Transverse colon (tissue), 4 donors: ENCODE data around the gene APOC3.

Experiments used
- EP300 ChIP-seq: sonication (generic); formaldehyde crosslinking; IDR thresholded peaks from one replicate; pipeline ENCODE4 v1.6.1; 2017; ENCODE audit warnings: antibody characterized with exemption, low read depth
- POLR2A ChIP-seq: fragments of 450-650 bp; IDR thresholded peaks from one replicate; pipeline ENCODE4 v1.6.1; 2016; ENCODE audit warnings: antibody characterized with exemption, mild to moderate bottlenecking, moderate library complexity
- POLR2AphosphoS5 ChIP-seq, 3 donors: sonication (generic); formaldehyde crosslinking; IDR thresholded peaks; one replicate each; pipeline ENCODE4 v1.6.1; 2016; ENCODE audit warnings: antibody characterized with exemption in 3 of 3
- TF ChIP-seq, protein P1 (sequence below), 5 experiments: fragments of 200-600 bp in 3 of 5; fragments of 450-650 bp in 2 of 5; sonication (generic) in 3 of 5; IDR thresholded peaks; 1 replicate in 2 of 5; 2 replicates in 3 of 5; pipeline ENCODE4 v1.5.1; 2016 to 2017; ENCODE audit warnings: antibody characterized with exemption in 5 of 5, inconsistent platforms in 3 of 5, mild to moderate bottlenecking in 2 of 5, moderate library complexity in 1 of 5

DNA sequence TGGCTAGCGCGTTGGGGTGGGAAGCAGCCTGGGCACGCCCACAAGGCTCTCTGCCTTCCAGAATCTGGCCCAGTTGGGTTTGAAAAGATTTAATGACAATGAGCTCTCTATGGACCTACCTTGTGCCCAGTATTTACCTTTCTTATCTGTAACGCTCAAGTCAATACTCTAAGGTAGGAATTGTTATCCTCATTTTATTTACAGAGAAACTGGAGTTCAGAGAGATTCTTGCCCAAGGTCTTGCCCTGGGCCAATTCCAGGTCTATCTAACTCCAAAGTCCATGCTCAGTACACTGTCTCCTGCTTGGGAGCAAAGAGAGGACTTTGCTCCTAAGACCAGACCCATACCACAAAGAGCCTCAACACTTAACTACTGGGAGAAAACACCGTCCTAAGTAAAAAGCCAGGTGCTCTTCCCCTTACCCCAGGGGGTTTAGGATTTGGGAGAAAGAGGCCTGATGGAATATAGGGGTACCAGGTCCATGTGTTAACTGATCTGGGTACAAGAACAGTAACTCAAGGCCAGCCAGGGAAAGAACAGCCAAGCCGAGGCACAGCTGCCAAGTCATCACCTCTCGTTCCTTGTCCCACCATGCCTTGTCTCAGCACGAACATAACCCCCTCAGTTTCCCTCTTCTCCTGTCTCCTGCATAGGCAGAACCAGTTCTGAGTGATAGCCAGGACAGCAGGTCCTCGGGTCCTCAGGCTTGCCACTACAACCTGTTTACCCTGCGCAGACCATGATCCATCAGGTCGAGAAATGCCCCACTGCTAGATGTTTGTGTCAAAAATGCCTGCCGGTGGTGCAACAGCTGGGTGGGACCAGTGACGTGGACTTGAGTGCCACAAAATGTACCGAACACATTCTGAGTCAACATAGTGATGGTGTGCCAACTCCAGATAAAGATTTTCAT, 21.2 kb upstream of the APOC3 start:
- TF ChIP-seq POLR2A = no peak
- TF ChIP-seq, protein P1, sequence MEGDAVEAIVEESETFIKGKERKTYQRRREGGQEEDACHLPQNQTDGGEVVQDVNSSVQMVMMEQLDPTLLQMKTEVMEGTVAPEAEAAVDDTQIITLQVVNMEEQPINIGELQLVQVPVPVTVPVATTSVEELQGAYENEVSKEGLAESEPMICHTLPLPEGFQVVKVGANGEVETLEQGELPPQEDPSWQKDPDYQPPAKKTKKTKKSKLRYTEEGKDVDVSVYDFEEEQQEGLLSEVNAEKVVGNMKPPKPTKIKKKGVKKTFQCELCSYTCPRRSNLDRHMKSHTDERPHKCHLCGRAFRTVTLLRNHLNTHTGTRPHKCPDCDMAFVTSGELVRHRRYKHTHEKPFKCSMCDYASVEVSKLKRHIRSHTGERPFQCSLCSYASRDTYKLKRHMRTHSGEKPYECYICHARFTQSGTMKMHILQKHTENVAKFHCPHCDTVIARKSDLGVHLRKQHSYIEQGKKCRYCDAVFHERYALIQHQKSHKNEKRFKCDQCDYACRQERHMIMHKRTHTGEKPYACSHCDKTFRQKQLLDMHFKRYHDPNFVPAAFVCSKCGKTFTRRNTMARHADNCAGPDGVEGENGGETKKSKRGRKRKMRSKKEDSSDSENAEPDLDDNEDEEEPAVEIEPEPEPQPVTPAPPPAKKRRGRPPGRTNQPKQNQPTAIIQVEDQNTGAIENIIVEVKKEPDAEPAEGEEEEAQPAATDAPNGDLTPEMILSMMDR (IDR thresholded peaks at IDR 0.05) = no peak
- TF ChIP-seq POLR2AphosphoS5 (IDR thresholded peaks at IDR 0.05) = no peak
- TF ChIP-seq EP300 = no peak
